Kasumi-1 (cell line): ENCODE measurements around the gene NAT16.
"Not testable (repeated sequence)": the region's sequence is repeated elsewhere in the genome, so short reads cannot be mapped to it uniquely, and the experiment has no call there.

Source experiments
- DNase-seq, 2 experiments: peaks; one replicate each; lab custom pipeline; 2025; lab: John Stamatoyannopoulos, UW

Gene NAT16

GRCh38 chr7:101156866-101157589 is 23.1 kb downstream of the NAT16 start:
- DNase-seq, result no peak

- DNase-seq, result peak in 1 of 2 experiments; percentile 23
Observed at GRCh38 chr7:101156277-101156676, 23.8 kb downstream of the NAT16 start.

DNA sequence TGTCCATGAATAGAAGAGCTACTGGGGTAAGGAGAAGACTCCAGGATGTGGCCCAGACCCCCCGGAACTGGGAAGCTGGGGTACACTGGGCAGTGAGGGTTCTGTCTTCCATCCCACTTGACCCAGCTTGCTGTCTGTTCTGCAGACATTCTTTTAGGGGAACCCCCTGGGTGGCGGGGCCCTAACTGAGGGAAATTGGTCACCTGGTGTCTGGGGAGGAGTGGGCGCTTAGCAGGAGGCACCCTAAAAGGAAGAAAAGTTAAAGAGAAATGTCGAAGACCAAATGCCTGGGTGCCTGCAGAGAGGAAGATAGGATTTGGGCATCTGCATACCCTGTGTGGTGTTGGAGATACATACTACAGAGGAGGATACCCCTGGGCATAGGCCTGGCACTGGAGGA is 24.8 kb downstream of the NAT16 start:
- DNase-seq, result no peak

GRCh38 chr7:101154693-101155102 is 25.4 kb downstream of the NAT16 start:
- no peak for DNase-seq

- DNase-seq, result peak; percentile 38 to 56
Observed at GRCh38 chr7:101153969-101154692, 26.0 kb downstream of the NAT16 start, which contains the start of gene AP1S1. AP1S1 (plus strand) TSS chr7:101154476; CDS start chr7:101154515, 39 bp downstream.

DNA sequence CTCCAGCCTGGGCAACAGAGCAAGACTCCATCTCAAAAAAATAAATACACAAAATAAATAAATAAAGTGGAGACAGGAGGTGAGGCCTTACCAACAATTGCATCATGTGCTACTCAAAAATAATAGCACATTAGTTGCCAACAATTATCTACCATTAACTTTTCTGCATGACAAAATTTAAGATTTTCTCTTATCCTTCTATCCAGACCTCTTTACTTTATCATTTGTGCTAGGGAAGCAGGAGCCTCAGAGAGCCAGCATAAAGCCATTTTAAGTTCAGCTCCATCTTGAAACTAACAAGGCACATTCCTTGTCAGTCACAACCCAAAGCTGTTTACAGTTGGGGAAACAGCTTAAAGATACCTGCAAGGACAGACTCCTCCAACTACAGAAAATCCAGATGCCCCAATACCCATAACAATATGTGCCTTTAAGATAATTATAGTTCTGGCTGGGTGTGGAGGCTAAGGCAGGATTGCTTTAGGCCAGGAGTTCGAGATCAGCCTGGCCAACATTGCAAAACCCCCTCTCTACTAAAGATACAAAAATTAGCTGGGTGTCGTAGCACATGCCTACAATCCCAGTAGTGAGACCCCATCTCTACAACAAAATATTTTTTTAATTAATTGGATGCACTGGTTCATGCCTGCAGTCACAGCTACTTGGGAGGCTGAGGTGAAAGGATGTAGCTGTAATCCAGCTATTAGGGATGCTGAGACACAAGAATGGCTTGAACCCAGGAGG is 28.0 kb downstream of the NAT16 start:
- no peak for DNase-seq

DNA sequence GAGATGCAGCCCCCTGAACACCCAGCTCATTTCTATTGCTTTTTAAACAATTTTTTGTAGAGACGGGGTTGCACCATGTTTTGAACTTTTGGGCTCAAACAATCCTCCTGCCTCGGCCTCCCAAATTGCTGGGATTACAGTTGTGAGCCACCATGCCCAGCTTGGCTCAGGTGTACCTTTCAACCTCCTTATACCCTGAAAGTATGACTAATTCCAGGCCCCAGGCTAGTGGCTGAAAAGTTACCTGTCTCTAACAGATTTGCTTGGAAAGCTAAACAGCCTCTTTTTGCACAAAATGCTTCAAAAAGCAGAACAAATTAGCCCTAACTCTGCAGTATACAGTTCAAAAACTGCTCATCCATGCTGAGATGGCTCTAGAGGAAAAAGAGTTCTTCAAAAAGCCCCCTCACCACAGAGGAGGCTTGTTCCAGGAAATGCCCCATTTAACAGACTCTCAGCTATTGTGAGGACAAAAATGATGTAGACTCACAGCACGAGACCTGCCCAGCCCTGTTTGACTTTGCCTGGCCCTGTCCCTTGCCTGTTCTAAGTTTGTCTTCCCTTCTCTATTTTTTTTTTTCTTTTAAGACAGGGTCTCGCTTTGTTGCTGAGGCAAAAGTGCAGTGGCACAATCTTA is 39.2 kb downstream of the NAT16 start:
- no peak for DNase-seq

GRCh38 chr7:101140339-101140699 is 39.8 kb downstream of the NAT16 start:
- DNase-seq, result no peak

- peak; percentile 85 to 86 for DNase-seq
Observed at GRCh38 chr7:101138213-101138870, 41.8 kb downstream of the NAT16 start.

DNA sequence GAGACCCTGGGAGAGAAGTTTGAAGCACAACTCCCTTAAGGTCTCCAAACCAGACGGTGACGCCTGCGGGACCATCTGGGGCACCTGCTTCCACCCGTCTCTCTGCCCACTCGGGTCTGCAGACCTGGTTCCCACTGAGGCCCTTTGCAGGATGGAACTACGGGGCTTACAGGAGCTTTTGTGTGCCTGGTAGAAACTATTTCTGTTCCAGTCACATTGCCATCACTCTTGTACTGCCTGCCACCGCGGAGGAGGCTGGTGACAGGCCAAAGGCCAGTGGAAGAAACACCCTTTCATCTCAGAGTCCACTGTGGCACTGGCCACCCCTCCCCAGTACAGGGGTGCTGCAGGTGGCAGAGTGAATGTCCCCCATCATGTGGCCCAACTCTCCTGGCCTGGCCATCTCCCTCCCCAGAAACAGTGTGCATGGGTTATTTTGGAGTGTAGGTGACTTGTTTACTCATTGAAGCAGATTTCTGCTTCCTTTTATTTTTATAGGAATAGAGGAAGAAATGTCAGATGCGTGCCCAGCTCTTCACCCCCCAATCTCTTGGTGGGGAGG is 42.4 kb downstream of the NAT16 start:
- no peak for DNase-seq

- no peak for DNase-seq
Observed at GRCh38 chr7:101134399-101134980, 45.6 kb downstream of the NAT16 start.

DNA sequence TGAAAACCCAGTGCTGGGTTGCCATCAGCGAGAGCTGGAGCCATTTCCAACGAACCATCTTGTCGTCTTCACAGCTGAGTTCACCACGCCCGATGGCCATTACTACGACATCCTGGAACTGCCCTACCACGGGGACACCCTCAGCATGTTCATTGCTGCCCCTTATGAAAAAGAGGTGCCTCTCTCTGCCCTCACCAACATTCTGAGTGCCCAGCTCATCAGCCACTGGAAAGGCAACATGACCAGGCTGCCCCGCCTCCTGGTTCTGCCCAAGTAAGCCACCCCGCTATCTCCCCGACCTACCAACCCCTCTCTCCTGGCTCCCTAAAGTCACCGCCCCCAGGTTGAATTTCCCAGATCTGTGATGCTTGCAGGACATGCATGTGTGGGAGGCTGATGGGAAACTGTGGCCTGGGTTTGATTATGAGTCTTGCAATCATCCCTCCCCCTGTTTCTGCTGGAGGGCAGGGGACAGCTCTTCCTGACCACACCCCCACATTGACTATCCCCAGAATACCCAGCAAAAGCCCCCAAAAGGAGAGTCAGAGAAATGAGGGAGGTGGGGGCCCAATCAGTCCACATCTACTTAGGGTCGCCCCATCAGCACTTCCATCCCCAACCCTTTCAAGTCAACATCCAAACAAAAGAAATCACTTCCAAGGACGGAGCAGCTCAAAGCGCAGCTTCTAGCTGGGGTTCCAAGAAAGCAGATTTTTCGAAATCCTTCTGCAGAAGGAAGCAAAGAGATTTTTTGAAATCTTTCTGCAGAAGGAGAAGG is 46.3 kb downstream of the NAT16 start:
- DNase-seq, result no peak

GRCh38 chr7:101132626-101133600 is 47.2 kb downstream of the NAT16 start:
- not testable (repeated sequence) for DNase-seq

- no peak for DNase-seq
Observed at GRCh38 chr7:101129603-101130117, 50.4 kb downstream of the NAT16 start.

GRCh38 chr7:101128040-101128834 is 51.9 kb downstream of the NAT16 start:
- DNase-seq, result no peak

DNA sequence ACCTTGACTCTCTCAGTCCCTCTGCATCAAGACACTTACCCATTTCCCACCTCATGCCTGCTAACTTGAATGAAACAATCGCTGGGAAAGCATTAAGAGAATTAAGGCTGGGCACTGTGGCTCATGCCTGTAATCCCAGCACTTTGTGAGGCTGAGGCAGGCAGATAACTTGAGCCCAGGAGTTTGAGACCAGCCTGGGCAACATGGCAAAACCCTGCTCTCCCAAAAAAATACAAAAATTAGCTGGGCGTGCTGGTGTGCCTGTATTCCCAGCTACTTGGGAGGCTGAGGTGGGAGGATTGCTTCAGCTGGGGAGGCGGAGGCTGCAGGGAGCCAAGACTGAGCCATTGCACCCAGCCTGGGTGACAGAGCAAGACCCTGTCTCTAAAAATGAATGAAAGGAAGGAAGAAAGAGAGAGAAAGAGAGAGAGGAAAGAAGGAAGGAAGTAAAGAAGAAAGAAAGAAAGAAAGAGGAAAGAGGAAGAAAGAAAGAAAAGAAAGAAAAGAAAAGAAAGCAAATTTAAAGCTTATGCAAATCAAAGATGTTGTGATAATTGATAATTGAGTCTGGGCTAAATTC is 52.5 kb downstream of the NAT16 start:
- DNase-seq, result no peak

DNA sequence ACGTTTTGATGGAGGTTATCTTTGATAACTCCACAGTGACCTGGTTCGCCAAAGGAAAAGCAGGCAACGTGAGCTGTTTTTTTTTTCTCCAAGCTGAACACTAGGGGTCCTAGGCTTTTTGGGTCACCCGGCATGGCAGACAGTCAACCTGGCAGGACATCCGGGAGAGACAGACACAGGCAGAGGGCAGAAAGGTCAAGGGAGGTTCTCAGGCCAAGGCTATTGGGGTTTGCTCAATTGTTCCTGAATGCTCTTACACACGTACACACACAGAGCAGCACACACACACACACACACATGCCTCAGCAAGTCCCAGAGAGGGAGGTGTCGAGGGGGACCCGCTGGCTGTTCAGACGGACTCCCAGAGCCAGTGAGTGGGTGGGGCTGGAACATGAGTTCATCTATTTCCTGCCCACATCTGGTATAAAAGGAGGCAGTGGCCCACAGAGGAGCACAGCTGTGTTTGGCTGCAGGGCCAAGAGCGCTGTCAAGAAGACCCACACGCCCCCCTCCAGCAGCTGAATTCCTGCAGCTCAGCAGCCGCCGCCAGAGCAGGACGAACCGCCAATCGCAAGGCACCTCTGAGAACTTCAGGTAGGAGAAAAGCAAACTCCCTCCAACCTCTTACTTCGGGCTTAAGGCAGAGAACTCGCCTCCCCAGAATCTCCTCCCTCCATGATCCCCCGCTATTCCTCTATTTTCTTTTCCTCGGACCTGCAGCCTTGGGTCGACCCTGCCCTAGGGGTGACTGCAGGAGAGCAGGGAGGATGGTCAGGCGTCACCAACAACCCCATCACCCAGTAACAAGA is 53.2 kb downstream of the NAT16 start, which contains the start of gene SERPINE1:
SERPINE1 (plus strand) TSS at position 454 of the 809 bp plus-strand sequence. CDS start 1,290 bp downstream, outside the sequence.
- DNase-seq, result peak; percentile 38 to 60
